Activated gamma-delta T cell treated with anti-CD3 and anti-CD28 coated beads, Interleukin-2, amount 50 U/mL, for 16 hours (primary cell): ENCODE data around the gene EIF4E2.

Source experiments
- DNase-seq: peaks from one replicate; pipeline ENCODE4 v3.0.0-alpha.2; 2020; ENCODE audit warnings: low read depth

EIF4E2 gene

DNA sequence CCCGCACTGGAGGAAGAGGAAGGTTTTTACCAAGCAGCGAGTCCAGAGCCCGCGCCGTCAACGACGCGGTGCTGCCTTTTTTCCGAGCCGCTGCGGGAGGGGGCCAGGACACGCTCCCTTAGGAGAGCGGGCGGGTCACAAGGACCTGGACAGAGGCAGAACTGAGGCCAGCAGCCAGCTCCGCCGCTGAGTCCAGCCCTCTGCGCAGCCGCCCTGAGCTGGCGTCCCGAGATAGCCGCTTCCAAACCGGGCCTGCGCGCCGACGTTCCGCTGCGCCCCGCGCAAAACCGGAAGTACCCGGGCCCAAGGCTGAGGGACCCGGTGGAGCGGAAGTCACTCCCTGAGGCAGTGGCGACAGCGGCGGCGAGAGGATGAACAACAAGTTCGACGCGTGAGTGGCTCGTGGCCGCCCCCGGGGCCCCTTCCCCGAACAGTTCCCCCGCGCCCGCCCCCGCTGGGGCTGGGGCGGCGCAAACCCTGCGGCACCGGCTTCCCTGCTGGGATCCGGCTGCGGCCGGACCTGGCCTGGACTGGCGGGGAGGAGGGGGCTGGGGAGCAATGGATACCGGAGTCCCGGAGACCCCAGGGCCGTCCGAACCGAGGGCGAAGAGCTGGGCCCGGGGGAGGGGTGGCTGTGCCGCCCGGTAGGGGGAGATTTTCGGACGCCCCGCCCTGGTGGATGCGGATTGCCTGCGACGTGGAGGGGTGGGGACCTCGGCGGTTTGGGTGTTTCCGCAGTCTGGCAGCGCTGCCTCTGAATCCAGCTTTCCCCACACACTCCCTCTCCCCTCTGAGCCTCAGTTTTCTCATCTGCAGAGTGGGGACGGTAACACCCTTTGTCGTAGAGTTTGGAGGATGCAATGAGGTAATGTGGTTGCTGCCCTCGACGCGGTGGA lies at the start of gene EIF4E2, which contains the start of gene TIGD1:
EIF4E2 (plus strand) TSS at position 336 of the 896 bp plus-strand sequence; CDS start at position 372, 36 bp downstream.
TIGD1 (minus strand) TSS at position 204 of the 896 bp plus-strand sequence. CDS start 675 bp downstream, outside the sequence.
- DNase-seq: peak; percentile 87

GRCh38 chr2:232501331-232501771 lies 49.1 kb upstream of the EIF4E2 start:
- DNase-seq: no peak

- no peak for DNase-seq
These were observed 48.6 kb upstream of the EIF4E2 start for GRCh38 chr2:232501794-232502390.

DNA sequence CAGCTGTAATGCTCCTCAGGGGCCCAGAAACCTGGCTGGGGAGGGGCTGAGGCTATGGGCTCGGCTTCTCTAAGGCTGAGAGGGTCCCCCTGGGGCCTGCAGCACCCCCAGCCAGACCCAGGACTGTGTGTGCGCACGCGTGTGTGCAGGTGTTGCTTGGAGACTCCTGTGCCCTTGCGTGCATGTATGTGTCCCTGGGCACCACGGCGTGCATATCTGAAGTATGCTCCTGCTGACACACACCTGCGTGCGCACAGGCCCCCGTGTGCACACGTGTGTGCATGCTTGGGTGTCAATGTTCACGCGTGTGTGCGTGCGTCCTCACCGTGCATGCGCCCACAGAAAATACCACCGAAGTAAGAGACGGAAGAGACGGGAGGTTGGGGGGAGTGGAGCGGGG lies 48.0 kb upstream of the EIF4E2 start:
- no peak for DNase-seq

- DNase-seq: no peak
These were observed 47.3 kb upstream of the EIF4E2 start for GRCh38 chr2:232502911-232503808.

GRCh38 chr2:232503809-232504323 lies 46.6 kb upstream of the EIF4E2 start:
- DNase-seq: no peak

DNA sequence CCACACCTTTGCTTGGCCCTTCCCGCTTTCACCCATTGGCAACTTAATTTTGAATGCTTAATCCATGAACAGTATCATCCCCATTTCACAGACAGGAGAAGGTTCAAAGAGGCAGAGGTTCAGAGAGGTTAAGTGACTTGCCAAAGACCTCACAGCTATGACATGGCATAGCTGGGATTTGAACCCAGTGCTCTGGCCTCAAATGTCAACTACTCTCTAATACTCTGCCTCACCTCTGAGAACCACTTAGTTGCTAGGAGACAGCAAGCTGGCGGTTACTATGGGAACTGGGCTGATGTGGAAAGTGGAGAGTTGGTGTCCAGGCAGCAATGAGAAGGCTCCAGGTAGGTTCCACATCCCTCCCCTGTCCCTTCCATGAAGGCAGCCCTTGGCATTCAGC lies 46.1 kb upstream of the EIF4E2 start:
- DNase-seq: no peak

DNA sequence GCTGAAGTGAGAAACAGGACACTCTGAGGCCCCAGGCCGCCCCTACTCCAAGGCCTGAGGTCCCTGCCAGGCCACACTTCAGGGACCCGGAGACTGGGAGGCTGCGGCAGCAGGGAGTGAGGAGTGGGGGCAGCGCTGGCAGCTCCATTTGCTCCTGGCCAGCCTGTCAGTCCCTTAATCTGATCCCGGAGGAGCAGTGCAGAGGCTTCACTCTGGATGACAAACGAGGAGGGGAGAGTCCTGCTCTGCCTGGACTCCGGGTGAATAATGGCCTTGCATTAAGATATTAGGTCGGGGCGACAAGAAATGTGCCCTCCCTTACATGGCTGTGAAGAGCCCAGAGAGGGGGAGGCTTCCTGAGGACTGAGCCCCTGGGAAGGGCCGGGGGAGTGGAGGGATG lies 44.6 kb upstream of the EIF4E2 start:
- DNase-seq: no peak

- no peak for DNase-seq
These were observed 43.8 kb upstream of the EIF4E2 start for GRCh38 chr2:232506709-232507108.

DNA sequence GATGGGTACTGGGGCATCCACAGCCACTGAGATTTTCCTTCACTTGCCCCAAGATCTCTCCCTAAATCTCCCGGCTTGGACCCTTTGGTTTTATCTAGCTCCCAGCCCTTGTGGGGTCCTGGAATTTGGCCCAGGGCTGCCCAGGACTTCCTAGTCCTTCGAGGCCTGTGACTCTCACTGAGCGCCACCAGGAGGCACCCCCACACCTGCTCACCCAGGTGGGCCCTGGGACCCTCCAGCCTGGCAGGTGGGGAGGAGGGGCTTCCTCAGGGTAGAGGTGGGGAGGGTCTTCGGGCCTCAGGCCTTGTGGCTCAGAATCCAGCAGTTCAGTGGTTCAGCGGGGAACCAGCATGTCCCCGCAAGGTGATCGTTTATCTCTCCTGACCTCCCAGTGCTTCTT lies 42.2 kb upstream of the EIF4E2 start:
- no peak for DNase-seq

GRCh38 chr2:232511336-232511890 lies 39.1 kb upstream of the EIF4E2 start:
- DNase-seq: no peak

DNA sequence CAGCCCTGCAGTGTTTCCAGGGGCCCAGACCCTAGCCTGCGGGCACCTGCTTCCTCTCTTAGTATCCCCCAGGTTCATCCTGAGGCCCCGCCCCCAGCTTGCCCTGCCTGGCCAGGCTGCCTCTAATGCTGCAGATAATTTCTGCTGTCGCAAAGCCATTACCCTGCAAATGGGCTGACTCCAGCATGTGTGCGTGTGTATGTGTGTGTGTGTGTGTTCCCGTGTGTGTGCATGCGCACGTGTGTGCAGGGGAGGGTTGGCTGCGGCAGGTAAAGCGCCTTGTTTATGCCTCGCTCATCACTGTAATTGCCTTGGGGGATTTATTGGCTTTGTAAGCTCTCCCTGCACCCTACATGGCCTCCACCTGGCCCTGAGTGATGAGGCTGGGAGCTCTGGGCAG lies 37.9 kb upstream of the EIF4E2 start:
- no peak for DNase-seq

DNA sequence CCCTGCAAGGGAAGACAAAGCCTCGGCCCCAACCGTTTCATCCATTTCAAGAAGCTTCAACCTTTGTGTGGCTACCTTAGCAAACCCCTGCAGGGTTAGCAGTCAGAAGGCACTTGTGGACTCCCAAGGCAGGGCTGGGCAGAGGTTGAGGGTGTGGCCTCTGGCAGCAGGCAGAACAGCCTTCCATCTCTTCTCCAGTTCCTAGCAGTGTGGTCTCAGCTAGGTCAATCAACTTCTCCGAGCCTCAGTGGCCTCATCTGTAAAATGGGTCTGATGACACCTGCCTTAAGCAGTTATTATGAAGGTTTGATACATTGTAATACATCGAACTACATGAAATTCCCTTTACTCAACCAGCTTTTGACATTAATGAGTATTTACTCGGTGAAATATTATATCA lies 37.1 kb upstream of the EIF4E2 start:
- DNase-seq: no peak

DNA sequence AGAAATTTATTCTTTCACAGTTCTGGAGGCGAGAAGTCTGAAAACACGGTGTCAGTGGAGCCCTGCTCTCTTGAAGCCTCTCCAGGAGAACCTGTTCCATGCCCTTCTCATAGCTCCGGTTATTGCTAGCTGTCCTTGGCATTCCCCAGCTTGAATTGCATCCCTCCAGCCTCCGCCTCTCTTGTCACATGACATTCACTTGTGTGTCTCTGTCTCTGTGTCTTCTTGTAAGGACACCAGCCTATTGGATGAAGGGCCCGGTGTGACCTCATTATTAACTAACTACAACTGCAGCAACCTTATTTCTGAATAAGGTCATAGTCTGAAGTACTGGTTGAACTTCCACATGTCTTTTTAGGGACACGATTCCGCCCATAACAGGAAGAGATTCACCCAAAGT lies 34.9 kb upstream of the EIF4E2 start:
- DNase-seq: no peak

- no peak for DNase-seq
These were observed 33.9 kb upstream of the EIF4E2 start for GRCh38 chr2:232516551-232516950.

GRCh38 chr2:232518844-232519243 lies 31.6 kb upstream of the EIF4E2 start:
- DNase-seq: no peak

DNA sequence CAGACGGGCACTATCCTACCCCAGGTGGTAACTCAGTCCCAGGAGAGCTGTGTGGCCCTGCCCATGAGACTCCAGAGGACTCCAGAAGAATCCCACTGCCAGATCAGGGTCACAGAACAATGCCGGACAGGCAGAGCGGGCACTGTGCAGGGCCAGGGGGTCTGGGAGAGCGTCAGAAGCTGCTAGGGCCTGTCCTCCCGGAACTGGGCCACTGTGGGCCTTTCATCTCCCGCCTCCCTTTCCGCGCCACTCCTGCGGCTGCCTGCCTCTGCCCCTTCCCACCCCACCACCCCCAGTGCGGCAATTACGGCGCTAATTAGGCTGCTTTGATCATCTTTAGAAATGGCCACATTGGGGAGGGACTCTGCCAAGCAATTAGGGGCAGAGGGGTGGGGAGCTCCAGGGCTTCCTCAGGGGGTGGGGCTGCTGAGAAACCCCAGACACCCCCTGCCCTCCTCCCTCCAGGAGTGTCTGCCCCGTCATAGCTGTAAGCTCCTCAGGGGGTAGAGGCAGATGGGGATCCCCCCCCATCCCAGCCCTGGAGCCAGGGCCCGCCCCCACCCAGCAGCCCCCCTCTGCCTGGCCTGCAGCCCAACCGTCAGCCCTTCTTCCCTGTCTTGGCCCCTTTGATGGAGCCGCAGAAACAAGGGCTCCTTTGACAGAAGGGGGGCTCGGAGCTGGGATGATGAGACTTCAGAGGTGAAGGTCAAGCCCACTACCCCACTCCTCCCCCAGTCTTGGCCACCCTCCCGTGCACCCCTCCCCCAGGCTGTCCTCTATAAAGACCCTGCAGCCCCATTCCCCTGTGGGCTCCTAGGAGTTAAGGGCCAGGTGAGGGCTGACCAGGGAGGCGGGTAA lies 30.7 kb upstream of the EIF4E2 start, which contains the start of gene PRSS56:
PRSS56 (plus strand) TSS at position 808 of the 858 bp plus-strand sequence. CDS start 211 bp downstream, outside the sequence.
- DNase-seq: no peak

DNA sequence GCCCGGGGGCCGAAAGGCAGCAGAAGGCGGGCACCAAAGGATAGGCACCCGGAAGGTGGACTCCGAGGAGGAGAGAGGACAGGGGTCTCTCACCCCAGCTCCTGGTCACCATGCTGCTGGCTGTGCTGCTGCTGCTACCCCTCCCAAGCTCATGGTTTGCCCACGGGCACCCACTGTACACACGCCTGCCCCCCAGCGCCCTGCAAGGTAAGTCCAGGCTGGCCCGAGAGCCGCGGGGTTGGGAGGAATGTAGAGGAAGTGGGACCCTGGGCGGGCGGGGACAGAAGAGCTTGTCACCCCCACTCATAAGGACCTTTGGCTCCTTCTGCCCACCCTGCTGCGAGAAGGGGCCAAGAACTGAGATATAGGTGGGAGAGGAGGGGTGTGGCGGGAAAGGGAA lies 30.0 kb upstream of the EIF4E2 start:
- no peak for DNase-seq

GRCh38 chr2:232521098-232521497 lies 29.4 kb upstream of the EIF4E2 start:
- no peak for DNase-seq

GRCh38 chr2:232521959-232522622 lies 28.4 kb upstream of the EIF4E2 start:
- peak; percentile 58 for DNase-seq
